CD4-positive, alpha-beta T cell treated with Interferon alpha-2 for 1 hour (primary cell): Measurements from ENCODE around the gene LRCH3.
"Not testable (repeated sequence)": the region's sequence is repeated elsewhere in the genome, so short reads cannot be mapped to it uniquely, and the experiment has no call there.

ENCODE experiments used
- DNase-seq, 2 donors: peaks; one replicate each; pipeline ENCODE4 v3.0.0-alpha.2; 2020 to 2022

LRCH3 gene

GRCh38 chr3:197837282-197837681, 46.2 kb downstream of the LRCH3 start:
- no peak for DNase-seq

- no peak for DNase-seq
These were observed 50.7 kb downstream of the LRCH3 start for GRCh38 chr3:197841789-197842188.

- DNase-seq = no peak
These were observed 55.4 kb downstream of the LRCH3 start for GRCh38 chr3:197846491-197846890.

- DNase-seq = peak; percentile 27 to 70
These were observed 56.9 kb downstream of the LRCH3 start for GRCh38 chr3:197847866-197848401.

GRCh38 chr3:197854596-197855343, 63.7 kb downstream of the LRCH3 start:
- no peak for DNase-seq

GRCh38 chr3:197855571-197855970, 64.5 kb downstream of the LRCH3 start:
- no peak for DNase-seq

- no peak for DNase-seq
These were observed 65.3 kb downstream of the LRCH3 start for GRCh38 chr3:197856199-197856816.

GRCh38 chr3:197858133-197858532, 67.1 kb downstream of the LRCH3 start:
- DNase-seq = no peak

GRCh38 chr3:197858598-197858997, 67.5 kb downstream of the LRCH3 start:
- DNase-seq = no peak

- DNase-seq = no peak
These were observed 75.0 kb downstream of the LRCH3 start for GRCh38 chr3:197866035-197866434.

- no peak for DNase-seq
These were observed 82.3 kb downstream of the LRCH3 start for GRCh38 chr3:197873329-197873728.

GRCh38 chr3:197874064-197874463, 83.0 kb downstream of the LRCH3 start:
- DNase-seq = no peak

- no peak for DNase-seq
These were observed 83.6 kb downstream of the LRCH3 start for GRCh38 chr3:197874653-197875052.

GRCh38 chr3:197877902-197878301, 86.8 kb downstream of the LRCH3 start:
- DNase-seq = no peak

- peak; percentile 16 to 20 for DNase-seq
These were observed 87.4 kb downstream of the LRCH3 start for GRCh38 chr3:197878427-197878826.

GRCh38 chr3:197880491-197881269, 89.6 kb downstream of the LRCH3 start:
- no peak for DNase-seq

- no peak for DNase-seq
These were observed 90.4 kb downstream of the LRCH3 start for GRCh38 chr3:197881270-197881969.

GRCh38 chr3:197881970-197882338, 90.9 kb downstream of the LRCH3 start:
- DNase-seq = no peak

- DNase-seq = no peak
These were observed 91.5 kb downstream of the LRCH3 start for GRCh38 chr3:197882586-197882985.

- no peak for DNase-seq
These were observed 92.5 kb downstream of the LRCH3 start for GRCh38 chr3:197883541-197883940.

GRCh38 chr3:197884330-197884729, 93.3 kb downstream of the LRCH3 start:
- DNase-seq = not testable (repeated sequence)

- not testable (repeated sequence) for DNase-seq
These were observed 95.0 kb downstream of the LRCH3 start for GRCh38 chr3:197886052-197886451.
